Stimulated activated CD8-positive, alpha-beta memory T cell treated with anti-CD3 and anti-CD28 coated beads, Interleukin-12 subunit alpha, Interleukin-12 subunit beta, amount 100 ng/mL, for 24 hours (primary cell): Measurements from ENCODE around the gene TNS1.

Experiments
- DNase-seq: peaks from one replicate; pipeline ENCODE4 v3.0.0-alpha.2; 2020; ENCODE audit errors: extremely low read depth

The TNS1 gene

DNA sequence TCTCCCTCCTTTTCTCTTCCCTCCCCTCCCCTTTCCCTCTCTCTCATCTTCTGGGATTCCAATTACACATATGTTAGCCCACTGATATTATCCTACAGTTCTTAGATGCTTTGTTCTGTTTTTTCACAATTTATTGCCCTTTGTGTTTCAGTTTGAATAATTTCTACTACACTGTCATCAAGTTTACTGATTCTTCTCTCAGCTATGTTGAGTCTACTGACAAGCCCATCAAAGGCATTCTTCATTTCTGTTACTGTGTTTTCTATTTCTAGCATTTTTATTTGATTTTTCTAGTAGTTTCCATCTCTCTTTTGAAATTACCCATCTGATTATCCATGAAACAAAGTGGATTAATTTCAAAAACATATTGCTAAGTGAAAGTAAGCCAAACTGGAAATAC, 219.6 kb downstream of the TNS1 start:
- DNase-seq: no peak

- DNase-seq: no peak
Measured at GRCh38 chr2:217777906-217778305, 224.9 kb downstream of the TNS1 start.

DNA sequence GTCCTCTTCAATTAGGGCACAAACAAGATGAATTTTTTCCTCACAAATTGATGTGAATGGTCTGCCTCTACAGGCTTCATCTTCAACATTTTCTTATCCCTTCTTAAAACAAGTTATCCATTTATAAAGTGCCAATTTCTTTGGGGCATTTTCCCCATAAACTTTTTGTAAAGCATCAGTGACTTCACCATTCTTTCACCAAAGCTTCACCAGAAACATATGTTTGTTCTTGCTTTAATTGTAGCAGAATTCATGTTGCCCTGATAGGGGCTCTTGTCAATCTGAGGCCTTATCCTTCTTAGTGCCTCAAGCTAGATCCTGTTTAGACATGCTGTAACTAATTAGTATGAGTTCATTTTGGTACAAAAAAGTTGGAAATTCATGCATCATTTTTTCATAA, 226.2 kb downstream of the TNS1 start:
- no peak for DNase-seq

GRCh38 chr2:217775920-217776503, 226.8 kb downstream of the TNS1 start:
- no peak for DNase-seq

- DNase-seq: no peak
Measured at GRCh38 chr2:217774232-217774631, 228.6 kb downstream of the TNS1 start.

- no peak for DNase-seq
Measured at GRCh38 chr2:217773539-217773938, 229.3 kb downstream of the TNS1 start.

DNA sequence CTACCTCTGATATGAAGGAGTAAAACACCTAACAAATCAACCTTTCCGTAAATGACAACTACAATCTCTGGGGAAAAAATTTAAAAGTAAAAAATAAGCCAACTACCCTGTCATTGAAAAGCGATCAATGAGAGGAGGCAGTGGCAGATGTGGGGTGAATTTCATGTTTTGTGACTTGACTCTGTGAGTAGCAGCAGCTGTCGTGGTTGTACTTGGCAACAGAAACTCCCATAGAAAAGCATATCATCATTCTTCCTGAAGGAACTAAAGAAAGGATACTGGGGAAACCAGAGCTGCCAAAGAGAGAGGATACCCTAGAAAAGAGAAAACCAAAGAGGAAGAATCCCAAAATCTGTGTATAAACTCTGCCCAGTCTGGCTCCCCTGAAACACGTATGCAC, 236.4 kb downstream of the TNS1 start:
- no peak for DNase-seq

- no peak for DNase-seq
Measured at GRCh38 chr2:217761645-217762277, 241.0 kb downstream of the TNS1 start.

DNA sequence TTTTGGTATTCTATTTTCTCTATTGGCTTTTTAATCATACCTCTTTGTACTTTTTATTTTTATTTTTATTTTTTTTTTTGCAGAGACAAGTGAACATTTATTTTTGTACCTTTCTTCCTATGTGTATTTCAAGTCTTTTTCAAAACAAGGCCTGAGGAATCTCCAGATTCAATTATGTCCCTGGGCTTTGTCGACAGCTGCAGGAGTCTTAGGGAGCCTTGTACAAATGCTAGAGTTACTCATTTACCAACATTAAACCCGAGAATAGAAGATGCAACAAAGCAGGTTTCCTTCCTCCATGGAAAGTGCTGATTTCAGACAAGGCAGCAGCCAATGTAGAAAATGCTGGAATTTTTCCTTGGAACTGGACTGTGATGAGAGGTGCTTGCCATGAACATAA, 242.8 kb downstream of the TNS1 start:
- no peak for DNase-seq

DNA sequence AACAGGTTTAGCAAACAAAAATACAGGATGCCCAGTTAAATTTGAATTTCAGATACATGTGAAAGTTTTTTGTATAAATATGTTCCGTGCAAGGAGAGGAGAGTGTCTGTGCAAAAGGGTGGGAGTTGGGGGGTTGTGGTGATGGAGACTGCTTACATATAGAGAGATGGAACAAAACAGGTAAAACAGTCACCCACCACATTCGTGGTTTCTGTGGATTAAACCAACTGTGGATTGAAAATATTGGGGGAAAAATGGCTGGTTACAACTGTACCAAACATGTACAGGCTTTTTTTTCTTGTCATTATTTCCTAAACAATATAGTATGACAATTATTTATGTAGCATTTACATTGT, 245.7 kb downstream of the TNS1 start:
- no peak for DNase-seq

DNA sequence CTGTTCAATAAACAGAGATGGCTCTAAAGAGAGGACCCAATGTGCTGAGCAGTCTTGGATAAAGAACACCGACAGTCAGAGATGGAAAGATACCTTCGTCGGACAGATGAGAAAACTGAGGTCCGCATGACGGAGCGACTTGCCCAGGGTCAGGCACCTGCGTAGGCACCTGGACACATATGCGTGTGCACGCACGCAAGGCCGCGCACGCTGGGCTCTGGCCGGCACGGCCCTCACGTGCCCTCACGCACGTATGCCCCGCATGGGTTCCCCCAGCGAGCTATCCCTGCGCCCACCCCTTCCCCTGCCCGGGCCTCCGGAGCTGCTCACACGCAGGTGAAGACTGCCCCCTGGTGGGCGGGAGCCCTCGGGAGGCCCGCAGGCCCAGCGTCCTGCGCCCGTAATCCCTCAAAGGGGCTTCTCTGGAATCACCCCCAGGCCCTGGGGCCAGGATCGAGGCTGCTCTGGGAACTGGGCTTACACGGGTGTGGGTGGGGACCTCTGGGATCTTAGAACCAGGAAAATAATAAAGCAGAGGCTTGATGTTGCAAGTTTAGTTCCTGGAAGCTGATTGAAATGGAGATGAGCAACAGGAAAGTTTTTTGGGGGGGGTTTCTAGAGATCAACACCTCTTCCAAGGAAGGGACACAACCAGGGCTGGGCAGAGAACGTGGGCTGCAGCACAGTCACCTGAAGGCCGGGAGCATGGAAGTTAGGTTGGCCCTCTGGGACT, 246.3 kb downstream of the TNS1 start:
- DNase-seq: peak; percentile 42

DNA sequence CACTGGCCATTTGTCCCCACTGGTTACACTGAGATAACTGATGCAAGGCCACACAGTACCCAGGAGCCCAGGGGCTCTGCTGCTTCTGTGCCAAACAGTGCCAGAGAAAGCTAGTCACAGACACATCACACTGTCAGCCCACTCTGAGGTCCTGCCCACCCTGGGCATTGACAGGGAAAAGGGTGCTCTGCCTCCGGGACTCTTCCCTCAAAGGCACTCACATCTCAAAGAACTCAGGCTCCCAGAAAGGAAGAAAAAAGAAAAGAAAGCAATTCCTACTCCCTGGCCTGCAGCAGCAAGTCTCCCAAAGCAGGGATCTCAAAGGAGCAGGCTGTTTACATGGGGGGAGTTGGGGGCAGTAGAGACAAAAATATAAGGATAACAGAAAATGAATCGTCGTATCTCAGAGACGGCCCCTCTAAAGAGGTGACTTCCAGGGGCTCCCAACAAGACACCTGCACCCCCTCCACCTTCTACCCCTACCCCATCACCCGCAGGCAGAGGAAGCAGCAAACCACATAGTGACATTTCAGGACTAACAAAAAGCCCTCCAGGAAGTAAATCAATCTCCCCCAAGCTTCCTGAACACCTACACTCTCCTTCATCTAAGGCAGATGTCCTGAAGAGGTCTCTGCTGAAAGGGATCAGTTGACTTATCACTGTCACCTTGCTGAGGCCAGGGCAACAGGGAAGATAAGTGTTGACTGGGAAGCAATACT, 247.6 kb downstream of the TNS1 start:
- no peak for DNase-seq

- DNase-seq: no peak
Measured at GRCh38 chr2:217753460-217754200, 249.2 kb downstream of the TNS1 start.

GRCh38 chr2:217752714-217753459, 249.9 kb downstream of the TNS1 start:
- no peak for DNase-seq

DNA sequence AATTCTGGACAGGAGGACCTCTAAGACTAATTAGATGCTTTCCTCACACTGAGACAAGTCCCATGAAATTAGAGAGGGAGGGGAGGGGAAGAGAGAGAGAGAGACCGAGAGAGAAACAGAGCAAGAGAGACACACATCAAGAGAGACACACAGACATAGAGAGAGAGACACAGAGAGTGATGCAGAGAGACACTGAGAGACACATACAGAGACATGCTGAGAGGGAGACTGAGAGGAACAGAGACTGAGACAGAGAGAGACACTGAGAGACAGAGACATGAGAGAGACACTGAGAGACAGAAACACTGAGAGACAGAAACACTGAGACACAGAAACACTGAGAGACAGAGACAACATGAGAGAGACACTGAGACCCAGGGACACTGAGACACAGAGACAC, 250.8 kb downstream of the TNS1 start:
- DNase-seq: no peak

DNA sequence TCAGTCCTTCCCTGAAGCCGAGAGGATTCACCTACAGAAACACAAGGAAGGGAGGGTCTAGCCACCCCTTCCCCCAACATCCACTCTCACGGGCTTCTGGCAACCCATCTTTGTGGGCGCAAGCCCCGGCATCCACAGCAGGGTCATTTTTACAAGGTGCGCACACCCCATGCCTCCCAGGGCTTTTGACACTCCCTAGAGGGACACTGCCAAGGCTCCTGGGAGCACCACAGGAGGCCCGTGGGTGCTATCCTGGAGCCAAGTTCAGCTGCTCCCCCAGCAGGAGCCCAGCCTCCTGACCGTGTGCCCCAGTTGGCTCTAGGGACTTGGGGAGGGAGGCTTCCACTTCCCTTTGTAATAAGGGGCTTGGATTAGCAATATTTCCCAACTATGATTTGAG, 251.6 kb downstream of the TNS1 start:
- DNase-seq: no peak
